Fibroblast of lung (primary cell): Measurements from ENCODE around the gene CABCOCO1.
"Not testable (repeated sequence)": the region's sequence is repeated elsewhere in the genome, so short reads cannot be mapped to it uniquely, and the experiment has no call there.

Experiments
- EZH2 ChIP-seq: IDR thresholded peaks from 2 replicates; pipeline ENCODE4 v1.5.1; 2012; ENCODE audit warnings: low read length, control low read depth, mild to moderate bottlenecking; ENCODE audit errors: missing control alignments
- TF ChIP-seq, protein P1 (sequence below), 2 donors: IDR thresholded peaks in 1 of 2; conservative IDR thresholded peaks in 1 of 2; 1 replicate in 1 of 2; 2 replicates in 1 of 2; pipeline ENCODE4 v1.5.1; 2011 to 2012; ENCODE audit warnings: low read length in 2 of 2, control low read depth in 1 of 2, inconsistent platforms in 1 of 2, low read depth in 1 of 2, mild to moderate bottlenecking in 1 of 2

DNA sequence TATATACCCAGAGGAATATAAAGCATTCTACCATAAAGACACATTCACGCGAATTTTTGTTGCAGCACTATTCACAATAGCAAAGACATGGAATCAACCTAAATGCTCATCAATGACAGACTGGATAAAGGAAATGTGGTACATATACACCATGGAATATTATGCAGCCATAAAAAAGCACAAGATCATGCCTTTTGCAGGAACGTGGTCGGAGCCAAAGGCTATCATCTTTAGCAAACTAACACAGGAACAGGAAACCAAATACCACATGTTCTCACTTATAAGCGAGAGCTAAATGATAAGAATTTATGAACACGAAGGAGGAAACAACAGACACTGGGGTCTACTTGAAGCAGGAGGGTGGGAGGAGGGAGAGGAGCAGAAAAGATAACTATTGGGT lies 74.7 kb downstream of the CABCOCO1 start:
- TF ChIP-seq, protein P1, sequence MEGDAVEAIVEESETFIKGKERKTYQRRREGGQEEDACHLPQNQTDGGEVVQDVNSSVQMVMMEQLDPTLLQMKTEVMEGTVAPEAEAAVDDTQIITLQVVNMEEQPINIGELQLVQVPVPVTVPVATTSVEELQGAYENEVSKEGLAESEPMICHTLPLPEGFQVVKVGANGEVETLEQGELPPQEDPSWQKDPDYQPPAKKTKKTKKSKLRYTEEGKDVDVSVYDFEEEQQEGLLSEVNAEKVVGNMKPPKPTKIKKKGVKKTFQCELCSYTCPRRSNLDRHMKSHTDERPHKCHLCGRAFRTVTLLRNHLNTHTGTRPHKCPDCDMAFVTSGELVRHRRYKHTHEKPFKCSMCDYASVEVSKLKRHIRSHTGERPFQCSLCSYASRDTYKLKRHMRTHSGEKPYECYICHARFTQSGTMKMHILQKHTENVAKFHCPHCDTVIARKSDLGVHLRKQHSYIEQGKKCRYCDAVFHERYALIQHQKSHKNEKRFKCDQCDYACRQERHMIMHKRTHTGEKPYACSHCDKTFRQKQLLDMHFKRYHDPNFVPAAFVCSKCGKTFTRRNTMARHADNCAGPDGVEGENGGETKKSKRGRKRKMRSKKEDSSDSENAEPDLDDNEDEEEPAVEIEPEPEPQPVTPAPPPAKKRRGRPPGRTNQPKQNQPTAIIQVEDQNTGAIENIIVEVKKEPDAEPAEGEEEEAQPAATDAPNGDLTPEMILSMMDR (conservative IDR thresholded peaks at IDR 0.05 in 1 of 2, IDR thresholded peaks at IDR 0.05 in 1 of 2; ENCODE audit: low read depth in 1 of 2, low read length in 2 of 2): not testable (repeated sequence)
- TF ChIP-seq EZH2: not testable (repeated sequence)
